LoVo (cell line): ENCODE measurements around the gene CDKL1.

Experiments used
- DNase-seq: peaks from one replicate; pipeline ENCODE4 v3.0.0-alpha.2; 2016; ENCODE audit warnings: low spot score

Gene CDKL1

DNA sequence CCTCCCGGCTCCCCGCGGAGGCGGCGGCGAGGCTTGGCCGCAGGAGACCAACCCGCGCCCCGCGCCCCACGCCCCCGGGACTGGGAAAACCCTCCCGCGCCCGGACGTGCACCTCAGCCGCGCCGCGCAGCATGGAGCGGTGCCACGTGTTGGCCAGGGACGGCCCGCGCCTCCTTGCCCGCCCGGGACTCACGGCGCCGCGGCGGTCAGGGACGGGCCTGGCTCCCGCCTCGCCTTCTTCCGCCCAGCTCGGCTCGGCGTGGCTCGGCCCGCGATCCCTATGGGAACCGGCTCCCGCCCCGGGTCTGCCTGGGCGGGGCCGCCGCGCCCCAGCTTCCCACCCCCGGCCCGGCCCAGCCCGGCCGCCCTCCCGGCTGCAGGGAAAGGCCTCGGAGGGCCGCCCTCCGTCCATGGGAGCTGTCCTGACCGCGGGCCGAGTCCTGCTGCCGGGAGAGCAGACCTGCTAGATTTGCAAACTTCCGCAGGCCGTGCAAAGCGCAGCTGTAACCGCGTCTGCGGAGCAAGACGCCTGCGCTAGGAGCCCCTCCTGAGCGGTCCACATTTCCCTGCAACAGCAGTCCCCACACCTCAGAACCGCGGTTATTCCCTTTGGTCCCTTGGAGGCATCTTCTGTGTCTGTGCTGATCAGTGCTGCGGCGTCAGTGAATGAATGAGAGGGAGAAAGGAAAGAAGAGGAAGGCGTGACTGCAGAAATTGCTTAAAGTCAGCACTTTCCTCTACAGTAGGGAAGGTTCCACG is at the start of gene CDKL1:
Gene CDKL1, minus strand, starts transcription at position 251 of the 759 bp plus-strand sequence. CDS start 1,013 bp downstream, outside the sequence.
- DNase-seq: peak; percentile 59

DNA sequence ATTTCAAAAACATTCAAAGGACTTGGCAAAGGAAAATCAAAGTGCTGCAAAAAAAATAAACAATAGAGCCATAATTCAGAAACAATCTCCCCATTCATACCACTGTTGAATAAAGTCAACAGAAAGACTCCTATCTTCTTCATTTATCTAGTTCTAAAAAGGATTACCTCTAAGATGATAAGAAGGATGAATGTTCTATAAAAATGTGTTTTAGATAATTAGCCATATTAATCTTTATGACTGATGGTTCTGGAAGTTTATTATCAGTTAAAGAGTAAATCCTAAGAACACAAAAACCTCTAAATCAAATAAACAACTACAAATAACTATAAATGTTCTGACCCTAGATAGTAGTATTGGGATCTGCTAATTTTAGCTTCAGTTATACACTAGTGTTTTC is 37.8 kb upstream of the CDKL1 start:
- no peak for DNase-seq

DNA sequence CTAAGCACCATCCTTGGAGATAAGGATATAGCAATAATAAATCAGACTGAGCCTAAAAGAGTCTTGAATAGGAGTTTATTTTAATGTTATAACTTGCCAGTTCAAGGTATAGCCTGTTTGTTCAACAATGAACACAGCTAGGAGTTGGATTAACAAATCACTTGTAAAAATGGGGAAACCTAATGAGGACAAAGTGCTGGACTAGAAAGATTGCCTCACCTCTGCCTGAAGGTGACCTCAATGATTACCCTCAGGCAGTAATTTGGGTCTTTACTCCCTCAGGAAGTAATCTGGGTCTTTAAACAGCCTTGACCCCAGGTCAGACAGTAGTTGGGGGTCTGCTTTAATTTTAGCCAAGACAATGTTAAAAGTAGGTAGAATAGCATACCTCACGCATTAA is 35.5 kb upstream of the CDKL1 start:
- no peak for DNase-seq

DNA sequence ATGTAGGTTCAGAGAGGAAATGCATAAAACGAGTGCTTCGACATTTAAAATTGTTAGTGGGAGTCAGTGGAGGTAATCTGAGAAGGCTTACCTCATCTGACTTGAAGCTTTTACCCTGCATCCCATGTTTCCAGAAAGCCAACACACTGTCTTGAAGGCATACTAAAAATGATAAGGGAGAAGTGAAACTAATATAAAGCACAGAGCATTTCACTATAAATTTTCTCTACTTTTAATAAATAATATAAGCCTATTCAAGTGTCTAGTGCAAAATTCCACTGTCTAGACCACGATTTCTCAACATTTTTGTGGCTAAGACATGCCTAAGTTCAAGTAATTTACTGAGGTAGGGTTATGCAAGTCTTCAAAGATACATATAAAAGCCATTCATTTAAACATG is 29.1 kb upstream of the CDKL1 start:
- DNase-seq: no peak

DNA sequence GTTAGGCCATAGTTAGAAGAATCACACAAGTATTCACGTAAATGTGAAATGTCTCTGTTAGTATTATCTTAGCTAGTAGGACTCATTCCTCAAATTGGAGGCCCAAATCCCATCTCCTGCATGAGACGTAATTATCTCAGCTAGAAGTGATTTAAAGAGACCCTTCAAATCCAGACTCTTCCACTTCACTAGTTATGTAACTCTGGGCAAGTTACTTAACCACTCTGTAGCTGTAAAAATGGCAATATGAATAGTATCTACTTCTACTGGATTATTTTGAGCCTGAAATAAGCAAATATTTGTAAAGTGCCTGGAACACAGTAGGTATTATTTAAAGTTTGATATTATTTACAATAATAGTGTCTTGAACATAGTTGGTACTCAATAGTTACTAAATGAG is 28.4 kb upstream of the CDKL1 start:
- DNase-seq: no peak

DNA sequence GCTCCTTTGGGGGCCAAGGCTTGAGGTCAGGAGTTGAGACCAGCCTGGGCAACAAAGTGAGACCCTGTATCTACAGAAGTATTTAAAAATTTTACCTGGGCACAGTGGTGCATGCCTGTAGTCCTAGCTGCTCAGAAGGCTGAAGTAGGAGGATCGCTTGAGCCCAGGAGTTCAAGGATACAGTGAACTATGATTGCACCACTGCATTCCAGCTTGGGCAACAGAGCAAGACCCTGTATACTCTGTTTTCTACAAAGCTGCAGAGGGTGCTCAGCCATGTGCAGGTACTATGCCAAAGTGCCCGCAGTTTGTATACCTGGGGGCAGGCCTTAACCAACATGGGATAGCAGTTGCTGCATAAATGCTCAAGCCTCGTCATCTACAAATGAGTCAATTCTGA is 26.8 kb upstream of the CDKL1 start:
- no peak for DNase-seq

DNA sequence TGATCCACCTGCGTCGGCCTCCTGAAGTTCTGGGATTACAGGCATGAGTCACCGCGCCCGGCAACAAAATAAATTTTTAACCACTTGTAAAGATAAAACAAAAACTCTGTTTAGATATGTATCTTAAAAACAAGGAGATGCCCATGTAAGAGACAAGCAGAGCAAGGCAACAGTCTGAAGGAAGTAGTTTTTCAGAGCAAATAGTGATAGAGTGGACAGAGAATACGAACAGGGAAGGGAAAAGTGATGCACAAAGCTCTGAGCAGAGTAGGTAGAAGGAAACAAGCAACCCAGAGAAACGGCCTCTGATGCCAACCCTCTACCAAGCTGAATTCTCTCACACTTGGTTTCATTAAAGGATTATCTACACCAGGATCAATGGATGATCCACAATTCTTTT is 24.8 kb upstream of the CDKL1 start:
- no peak for DNase-seq

DNA sequence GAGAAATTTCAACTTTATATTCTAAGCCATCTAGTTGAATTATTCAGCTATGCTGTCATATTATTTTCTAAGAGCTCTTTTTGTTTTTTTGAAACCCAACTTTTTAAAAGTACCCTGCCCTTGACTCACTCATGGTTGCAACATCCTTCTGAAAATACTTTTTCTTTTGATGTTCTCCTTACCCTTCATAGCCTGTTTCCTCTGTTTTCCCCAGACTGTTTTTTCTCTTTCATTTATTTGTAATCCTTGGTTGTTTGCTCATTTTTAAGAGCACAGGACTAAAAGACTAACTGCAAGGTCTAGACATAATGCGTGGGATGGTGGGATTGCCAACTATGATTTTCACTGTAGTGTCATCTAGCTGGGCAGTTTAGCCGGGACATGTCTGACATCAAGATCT is 21.2 kb upstream of the CDKL1 start:
- DNase-seq: no peak

DNA sequence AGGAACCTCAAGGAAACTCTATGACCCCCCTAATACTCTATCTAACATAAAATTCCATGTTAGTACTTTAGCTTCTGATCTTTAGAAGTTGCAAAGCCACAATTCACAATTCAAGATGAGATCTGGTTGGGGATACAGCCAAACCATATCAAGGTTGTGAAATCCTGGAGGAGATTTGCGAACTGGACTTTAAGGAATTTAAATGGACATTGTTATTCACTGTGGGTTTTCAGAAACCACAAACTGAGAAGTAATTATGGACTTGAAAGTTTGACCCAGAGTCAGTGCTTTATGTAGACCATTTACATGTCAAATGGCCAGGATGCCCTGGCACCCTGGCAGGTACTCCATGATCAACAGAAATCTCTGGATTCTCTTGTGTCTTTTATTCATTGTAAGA is 14.2 kb upstream of the CDKL1 start:
- DNase-seq: peak; percentile 29

DNA sequence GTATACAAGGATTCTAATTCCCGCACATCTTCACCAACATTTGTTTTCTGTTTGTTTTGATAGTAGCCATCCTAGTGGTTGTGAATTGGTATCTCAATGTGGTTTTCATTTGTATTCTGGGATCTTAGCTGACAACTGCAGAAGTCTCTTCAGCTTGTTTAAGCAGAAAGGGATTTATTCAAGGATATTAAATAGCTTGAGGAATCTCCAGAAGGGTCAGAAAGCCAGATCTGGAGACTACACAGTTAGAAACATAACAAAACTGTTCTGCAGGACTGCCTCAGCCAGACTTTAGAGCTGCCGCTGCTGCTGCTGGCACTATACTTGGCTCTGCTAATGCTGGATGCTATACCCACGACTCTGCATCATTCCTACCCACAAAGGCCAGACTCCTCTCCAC is 13.4 kb upstream of the CDKL1 start:
- DNase-seq: no peak

DNA sequence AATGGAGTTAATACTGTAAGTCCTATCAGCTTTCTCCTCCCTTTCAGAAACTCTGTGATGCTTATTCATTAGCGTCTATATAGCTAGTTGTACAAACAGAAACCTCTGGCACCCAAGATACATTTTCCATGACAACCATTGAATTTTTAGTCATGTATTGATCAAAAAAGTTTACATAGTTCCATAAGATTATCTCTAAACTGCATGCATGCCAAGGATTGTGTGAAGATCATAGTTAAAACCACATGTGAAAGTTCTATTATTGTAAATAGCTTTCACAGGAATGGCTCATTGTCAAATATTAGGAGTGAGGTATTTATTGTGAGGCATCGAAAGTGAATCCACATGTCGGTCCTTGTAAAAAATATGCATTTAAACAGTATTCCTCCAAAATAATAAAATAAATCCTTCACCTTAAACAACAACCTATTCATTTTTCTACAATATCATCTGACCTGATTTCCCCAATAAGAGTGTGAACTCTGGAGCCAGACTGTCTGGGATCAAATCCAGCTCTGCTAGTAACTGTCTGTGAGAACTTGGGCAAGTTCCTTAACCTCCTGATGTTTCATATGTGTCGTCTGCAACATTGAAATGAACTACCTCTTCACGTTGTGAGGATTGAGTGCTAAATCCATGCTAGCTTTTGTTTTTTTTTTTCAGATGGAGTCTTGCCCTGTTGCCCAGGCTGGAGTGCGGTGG is 10.6 kb upstream of the CDKL1 start:
- DNase-seq: no peak

DNA sequence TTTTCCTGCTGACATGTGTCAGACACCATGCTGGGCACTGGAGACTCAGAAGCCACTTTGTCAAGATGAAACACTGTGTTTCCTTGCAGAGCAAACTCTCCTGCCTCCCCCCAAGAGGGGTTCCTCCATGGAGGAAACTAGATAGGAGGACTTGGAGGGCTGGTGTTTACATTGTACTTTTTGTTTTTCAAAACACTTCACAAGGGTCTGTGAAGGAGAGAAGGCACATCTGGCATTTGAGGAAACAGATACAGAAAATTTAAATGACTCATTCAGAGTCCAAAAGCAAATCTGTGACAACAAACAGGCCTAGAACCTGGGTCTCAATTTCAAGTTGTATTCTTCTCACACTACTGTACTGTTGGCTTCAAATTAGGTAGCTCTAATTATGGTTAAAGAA is 6.7 kb upstream of the CDKL1 start:
- no peak for DNase-seq

DNA sequence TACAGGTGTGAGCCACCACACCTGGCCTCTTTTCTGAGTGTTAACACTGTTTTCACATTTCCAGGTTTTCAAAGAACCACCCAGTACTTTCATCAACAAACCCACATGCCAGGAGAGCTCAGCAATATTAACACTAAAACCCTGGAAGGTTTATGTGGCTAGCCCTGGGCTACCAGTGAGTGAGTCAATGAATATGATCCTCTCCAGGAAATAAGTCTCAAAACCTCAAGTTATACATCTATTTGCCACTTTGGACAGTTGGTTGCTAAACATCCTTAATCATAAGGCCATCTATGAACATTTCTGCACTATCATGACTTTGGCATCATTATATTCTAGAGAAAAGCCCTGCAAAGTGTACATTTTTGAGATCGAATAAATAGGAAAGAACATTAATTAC is 6.3 kb upstream of the CDKL1 start:
- no peak for DNase-seq

DNA sequence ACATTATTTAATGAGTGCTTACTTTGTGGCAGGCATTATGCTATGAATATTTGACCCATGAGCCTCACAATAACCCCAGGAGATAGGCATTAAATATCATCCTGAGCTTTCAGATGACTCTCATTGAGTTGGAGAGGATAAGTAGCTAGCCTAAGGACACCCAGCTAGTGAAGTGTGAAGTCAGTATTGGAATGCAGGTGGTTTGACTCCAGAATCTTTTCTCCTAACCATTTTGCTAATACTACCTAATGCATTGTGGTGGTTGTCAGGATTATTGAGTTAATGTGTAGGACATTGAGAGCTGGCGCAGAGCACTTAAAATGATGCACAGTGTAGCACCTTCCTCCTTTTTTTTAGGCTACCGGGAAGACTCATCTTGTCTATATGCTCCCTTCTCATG is 3.8 kb upstream of the CDKL1 start:
- DNase-seq: no peak

DNA sequence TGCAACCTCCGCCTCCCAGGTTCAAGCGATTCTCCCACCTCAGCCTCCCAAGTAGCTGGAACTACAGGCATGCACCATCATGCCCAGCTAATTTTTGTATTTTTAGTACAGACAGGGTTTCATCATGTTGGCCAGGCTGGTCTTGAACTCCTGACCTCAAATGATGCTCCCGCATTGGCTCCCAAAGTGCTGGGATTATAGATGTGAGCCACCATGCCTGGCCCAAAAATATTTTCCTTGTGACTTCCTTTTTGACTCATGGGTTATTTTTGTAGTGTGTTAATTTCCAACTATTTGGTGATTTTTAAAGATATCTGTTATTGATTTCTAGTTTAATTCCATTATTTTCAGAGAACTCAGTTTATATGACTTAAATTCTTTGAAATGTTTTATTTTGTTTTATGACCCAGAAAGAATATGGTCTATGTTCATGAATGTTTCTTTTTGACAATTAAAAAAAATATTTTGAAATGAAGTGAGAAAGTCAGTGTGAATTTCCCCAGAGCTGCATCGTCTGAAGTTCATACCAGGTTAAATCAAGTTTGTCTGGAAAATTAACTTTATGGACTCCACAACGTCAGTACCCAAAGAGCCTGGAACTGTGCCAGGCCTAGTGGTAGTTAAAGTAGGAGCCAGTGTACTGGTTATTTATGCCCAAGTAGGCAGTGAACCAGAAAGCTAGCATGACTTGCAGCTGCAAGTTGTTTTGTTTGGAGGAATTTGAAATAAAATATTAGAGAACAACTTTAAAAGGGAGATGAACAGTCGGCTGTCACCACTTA is 2.8 kb upstream of the CDKL1 start:
- DNase-seq: peak; percentile 27

DNA sequence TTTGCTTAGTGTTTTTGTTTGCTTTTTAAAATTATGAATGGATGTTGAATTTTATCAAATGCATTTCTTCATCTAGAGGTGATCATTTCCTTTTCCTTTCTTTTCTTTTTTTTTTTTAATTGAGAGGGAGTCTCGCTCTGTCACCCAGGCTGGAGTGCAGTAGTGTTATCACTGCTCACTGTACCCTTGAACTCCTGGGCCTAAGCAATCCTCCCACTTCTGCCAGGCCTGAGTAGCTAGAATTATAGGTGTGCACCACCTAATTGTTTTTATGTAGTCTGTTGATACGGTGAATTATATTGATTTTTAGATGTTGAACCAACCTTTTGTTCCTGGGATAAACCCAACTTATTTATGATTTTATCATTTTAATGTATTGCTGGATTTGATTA is 1.5 kb upstream of the CDKL1 start:
- DNase-seq: no peak

DNA sequence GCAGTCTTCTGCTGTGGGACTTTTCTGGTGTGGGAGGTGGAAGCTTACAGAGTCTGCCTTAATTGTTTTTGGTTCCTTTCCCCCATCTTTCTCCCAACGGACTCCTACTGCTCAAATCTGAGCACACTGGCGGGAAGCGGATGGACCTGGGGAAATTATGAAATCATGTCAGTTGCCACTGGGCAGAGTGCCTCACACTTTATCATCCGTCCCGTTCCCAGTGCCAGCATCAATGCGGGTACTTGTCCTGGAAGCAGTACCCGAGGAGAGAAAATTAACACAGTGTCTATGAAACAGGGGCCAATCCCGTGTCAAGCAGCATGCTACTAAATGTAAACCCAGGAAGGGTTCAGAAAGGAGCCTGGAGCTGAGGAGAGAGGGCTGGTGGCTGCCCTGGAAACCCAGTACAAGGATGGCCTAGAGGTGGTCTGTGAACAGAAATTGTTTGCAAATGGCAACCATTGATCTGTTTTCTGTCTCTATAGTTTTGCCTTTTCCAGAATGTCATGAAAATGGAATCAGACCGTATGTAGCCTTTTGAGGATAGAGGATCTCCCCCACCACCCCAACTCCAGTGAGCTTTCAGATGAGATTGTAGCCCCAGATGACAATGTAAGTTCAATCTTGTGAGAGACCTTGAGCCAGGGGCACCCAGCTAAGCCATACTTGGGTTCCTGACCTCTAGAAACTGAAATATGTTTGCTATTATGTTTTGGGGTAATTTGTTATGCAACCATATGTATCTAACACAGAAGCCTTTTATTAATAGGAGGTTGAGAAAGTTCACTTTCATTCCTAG is 908 bp upstream of the CDKL1 start:
- DNase-seq: no peak

DNA sequence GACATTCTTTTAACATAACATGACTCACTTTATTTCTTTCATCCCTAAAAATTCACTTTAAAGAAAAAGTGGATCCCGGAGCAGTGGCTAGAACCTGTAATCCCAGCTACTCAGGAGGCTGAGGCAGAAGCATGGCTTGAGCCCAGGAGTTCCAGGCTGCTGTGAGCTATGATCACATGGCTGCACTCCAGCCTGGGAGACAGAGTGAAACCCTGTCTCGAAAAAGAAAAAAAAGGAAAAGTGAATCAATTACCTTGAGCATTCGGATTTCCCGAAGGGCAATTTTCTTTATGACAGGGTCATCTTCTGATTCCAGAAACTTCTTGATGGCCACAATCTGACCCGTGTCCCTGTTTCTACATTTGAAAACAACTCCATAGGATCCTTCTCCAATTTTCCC is 1.2 kb downstream of the CDKL1 start:
- DNase-seq: no peak

DNA sequence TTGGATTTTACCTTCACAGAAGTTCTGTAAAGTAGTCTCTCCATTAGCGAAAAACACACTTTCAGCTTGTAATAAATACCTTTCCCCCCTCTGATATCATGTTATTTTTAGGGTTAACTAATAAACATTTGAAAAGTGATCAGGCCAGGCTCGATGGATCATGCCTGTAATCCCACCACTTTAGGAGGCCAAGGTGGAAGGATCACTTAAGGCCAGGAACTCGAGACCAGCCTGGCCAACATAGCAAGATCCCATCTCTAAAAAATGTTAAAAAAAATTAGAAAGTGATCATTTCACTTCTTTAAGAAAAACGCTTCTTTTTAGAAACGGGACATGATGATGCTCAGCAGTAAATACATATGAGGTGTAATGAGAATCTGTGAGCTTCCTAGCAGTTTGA is 2.0 kb downstream of the CDKL1 start:
- DNase-seq: no peak

DNA sequence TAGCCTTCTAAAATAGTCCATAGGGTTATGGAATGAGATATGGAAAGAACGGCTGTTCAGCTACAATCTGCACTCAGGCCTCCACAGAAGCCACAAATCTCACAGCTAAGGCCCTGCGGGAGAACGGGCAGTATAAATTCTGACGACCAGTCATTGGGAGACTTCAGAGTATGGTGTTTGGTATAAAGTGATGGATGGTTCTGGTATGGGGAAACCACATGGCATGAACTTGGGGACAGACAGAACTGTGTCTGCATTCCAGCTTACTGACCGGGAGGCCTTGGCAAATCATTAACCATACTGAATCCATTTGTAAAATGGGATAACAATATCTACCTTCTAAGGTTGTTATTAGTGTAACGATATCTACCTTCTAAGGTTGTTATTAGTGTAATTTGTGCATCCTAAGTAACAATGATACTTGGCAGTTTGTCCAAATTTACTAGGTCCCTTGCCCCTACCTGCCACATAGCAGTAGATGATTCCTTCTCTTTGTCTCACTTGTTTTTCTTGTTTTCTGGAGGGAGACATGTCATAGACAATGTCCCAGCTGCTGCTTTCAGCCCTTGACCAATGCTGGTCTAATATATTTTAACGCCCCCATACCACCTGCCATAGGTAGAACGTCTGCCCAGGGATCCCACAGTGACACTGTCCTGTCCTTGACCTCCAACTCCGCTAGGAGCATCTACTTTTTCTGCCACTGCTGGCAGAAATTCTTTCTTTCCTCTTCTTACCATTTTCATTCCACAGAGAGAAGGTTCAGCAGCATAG is 6.8 kb downstream of the CDKL1 start:
- no peak for DNase-seq

DNA sequence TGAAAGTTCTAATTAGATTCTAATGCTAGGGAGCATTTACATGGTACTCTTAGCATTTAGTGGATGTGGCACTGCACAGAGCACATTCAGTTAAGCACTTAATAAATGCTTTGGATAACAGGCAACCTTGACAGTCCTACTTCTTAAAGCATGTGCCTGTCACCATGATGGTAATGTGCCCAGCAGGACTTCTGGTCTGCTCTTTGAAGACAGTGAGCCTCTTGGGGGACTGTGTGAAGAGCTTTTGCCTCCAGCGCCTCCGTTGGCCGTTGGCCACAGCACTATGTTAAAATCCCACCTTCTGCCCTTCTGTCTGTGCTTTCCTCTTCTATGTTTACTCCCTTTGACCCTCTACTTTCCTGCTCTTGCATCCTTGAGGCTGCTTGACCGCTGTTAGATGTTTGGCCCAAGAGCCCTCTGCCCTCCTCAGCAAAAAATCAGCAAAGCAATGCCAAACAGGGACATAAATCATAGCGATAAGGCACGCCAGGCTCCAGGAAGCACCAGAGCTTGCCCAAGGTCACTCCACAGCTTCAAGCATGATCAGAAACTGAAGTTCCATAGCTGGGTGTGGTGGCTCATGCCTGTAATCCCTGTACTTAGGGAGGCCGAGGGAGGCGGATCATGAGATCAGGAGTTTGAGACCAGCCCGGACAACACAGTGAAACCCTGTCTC is 8.3 kb downstream of the CDKL1 start:
- DNase-seq: no peak
